NCI-H2081 (cell line): Measurements from ENCODE around the gene RRAGA.
"Not testable (repeated sequence)": the region's sequence is repeated elsewhere in the genome, so short reads cannot be mapped to it uniquely, and the experiment has no call there.

Experiments
- DNase-seq, 2 experiments: peaks; one replicate each; lab custom pipeline; 2025; lab: John Stamatoyannopoulos, UW

RRAGA gene

DNA sequence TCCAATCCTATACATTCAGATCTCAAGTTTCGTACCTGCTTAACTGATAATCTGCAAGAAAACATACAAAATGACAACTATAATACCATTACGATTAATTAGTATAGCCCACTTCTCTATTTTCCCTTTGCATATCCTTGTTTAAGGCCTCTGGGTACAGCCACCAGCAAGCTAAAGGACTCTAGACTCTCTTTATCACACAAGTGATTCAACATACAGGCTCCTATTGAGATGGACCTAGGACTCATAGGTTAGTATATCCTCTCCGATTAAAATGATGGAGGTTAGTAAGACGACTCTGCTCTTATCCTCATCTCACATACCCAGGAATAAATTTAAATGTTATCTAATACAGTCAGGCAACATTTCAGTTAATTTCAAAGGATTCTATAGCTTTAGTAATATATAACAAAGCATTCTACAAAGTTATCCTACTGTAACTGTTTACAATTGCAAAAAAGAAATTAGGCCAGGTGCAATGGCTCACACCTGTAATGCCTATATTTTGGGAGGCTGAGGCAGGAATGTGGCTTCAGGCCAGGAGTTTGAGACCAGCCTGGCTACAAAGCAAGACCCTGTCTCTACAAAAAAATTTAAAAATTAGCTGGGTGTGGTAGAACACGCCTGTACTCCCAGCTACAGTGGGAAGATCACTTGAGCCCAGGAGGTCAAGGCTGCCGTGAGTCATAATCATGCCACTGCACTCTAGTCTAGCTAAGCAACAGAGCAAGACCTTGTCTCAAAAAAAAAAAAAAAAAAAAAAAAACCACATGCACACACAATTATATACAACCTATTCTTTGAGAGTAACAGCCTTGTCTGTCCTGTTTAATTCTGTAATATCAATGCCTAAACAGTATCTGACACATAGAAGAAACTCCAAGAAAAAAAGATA, 38.1 kb downstream of the RRAGA start:
- no peak for DNase-seq

DNA sequence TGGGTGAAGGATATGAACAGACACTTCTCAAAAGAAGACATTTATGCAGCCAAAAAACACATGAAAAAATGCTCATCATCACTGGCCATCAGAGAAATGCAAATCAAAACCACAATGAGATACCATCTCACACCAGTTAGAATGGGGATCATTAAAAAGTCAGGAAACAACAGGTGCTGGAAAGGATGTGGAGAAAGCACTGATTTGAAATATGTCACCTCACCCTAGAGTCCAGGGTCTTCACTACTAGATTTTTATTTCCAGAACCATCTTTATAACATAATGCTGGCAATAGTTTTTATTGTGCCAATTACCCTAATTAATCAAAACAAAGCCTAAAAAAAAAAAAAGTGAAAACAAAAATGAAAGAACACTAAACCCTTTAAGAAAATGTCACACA, 48.2 kb downstream of the RRAGA start:
- not testable (repeated sequence) for DNase-seq
